BJ (cell line): ENCODE measurements around the gene DIP2C. TPM values are rescaled to one million over a fixed set of nuclear protein-coding genes. Genes with fewer than 3 reads are reported as not detected.

Experiments used
- CTCF ChIA-PET: fragments of 350-600 bp; formaldehyde crosslinking; extraction: SDS; loops from one replicate; lab custom pipeline; 2021; ENCODE audit warnings: antibody characterized with exemption, inconsistent platforms; lab: Yijun Ruan, JAX
- POLR2A ChIA-PET: fragments of 300-600 bp; sonication (Branson Sonifier 250); formaldehyde crosslinking; extraction: SDS; loops from one replicate; lab custom pipeline; 2021; ENCODE audit warnings: antibody characterized with exemption; lab: Charles Lee
- DNase-seq: peaks from one replicate; pipeline ENCODE4 v3.0.0-alpha.2; 2011; ENCODE audit warnings: low read depth
- H3K27me3 ChIP-seq: 2 replicates; pipeline ENCODE4 v1.6.0; 2011; ENCODE audit warnings: low read length; ENCODE audit not compliant: control insufficient read depth, insufficient read depth
- H3K36me3 ChIP-seq: 2 replicates; pipeline ENCODE4 v1.5.1; 2011; ENCODE audit warnings: low read length; ENCODE audit not compliant: control insufficient read depth, insufficient read depth
- H3K4me3 ChIP-seq: 2 replicates; pipeline ENCODE4 v1.5.1; 2011; ENCODE audit warnings: low read depth, mild to moderate bottlenecking, control low read depth, low read length
- polyA plus RNA-seq: library from polyadenylated mRNA; depleted of rRNA; stranded (reverse); fragments of >200 nt; gene quantifications from 2 replicates; pipeline ENCODE4 v1.2.3, GENCODE V29; 2011
- TF ChIP-seq, protein P1 (sequence below): IDR thresholded peaks from 2 replicates; pipeline ENCODE4 v1.5.1; 2011; ENCODE audit warnings: low read depth, mild to moderate bottlenecking, control low read depth, inconsistent platforms, low read length, moderate library complexity; ENCODE audit not compliant: insufficient read depth

Gene DIP2C
- polyA plus RNA-seq, 1 experiment, result 9.3 TPM

DNA sequence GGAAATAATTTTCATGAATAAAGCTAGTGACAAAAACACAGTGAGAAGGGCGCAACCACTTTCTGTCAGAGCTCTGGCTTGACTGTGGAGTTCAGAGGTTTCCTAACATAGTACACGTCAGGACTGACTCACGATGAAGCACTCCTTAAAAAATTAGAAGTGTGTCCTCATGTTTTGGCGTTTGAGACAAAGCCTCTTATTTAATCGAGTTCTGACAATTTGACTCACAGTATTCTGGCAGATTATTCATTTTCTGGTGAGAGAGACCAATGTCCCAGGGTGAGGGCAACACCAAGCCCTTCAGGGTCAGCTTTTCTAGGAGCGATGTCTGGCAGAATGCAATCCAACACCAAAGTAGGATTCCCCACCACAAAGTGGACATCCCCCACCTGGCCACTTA is 108.7 kb downstream of the DIP2C start:
- TF ChIP-seq, protein P1, sequence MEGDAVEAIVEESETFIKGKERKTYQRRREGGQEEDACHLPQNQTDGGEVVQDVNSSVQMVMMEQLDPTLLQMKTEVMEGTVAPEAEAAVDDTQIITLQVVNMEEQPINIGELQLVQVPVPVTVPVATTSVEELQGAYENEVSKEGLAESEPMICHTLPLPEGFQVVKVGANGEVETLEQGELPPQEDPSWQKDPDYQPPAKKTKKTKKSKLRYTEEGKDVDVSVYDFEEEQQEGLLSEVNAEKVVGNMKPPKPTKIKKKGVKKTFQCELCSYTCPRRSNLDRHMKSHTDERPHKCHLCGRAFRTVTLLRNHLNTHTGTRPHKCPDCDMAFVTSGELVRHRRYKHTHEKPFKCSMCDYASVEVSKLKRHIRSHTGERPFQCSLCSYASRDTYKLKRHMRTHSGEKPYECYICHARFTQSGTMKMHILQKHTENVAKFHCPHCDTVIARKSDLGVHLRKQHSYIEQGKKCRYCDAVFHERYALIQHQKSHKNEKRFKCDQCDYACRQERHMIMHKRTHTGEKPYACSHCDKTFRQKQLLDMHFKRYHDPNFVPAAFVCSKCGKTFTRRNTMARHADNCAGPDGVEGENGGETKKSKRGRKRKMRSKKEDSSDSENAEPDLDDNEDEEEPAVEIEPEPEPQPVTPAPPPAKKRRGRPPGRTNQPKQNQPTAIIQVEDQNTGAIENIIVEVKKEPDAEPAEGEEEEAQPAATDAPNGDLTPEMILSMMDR, result no peak
- CTCF ChIA-PET, result interaction anchor here (1.0 kb wide), 1 partner anchor 9 kb away, joined by 5 read pairs; no protein-coding TSS in a partner anchor
- H3K4me3 ChIP-seq, result no peak overlapping the region
- peak; percentile 66 for DNase-seq
- POLR2A ChIA-PET, result no interaction called here
- no peaks in the 10 kb centered on the region for H3K36me3 ChIP-seq
- H3K27me3 ChIP-seq, result no peaks in the 10 kb centered on the region

GRCh38 chr10:576130-576465 is 113.4 kb downstream of the DIP2C start:
- H3K4me3 ChIP-seq, result no peak overlapping the region
- TF ChIP-seq, protein P1, result no peak
- H3K36me3 ChIP-seq, result no peaks in the 10 kb centered on the region
- POLR2A ChIA-PET, result no interaction called here
- no peak for DNase-seq
- H3K27me3 ChIP-seq, result no peaks in the 10 kb centered on the region
- CTCF ChIA-PET, result interaction anchor here (1.0 kb wide), 1 partner anchor 439 kb away, joined by 3 read pairs; no protein-coding TSS in a partner anchor

- DNase-seq, result no peak
- Histone ChIP-seq H3K36me3 (no peaks in the 10 kb centered on the region), H3K27me3 (no peaks in the 10 kb centered on the region), H3K4me3 (no peak overlapping the region)
- TF ChIP-seq, protein P1, result no peak
- CTCF ChIA-PET, result interaction anchor here (0.8 to 1.0 kb wide), 2 partner anchors 24 to 438 kb away, joined by 3 read pairs; no protein-coding TSS in a partner anchor
- POLR2A ChIA-PET, result no interaction called here
These were observed 113.9 kb downstream of the DIP2C start for GRCh38 chr10:575402-576129.

GRCh38 chr10:572696-573095 is 116.8 kb downstream of the DIP2C start:
- POLR2A ChIA-PET, result no interaction called here
- no peaks in the 10 kb centered on the region for H3K36me3 ChIP-seq
- no peak for DNase-seq
- TF ChIP-seq, protein P1, result no peak
- no peak overlapping the region for H3K4me3 ChIP-seq
- H3K27me3 ChIP-seq, result no peaks in the 10 kb centered on the region
- CTCF ChIA-PET, result no interaction called here

GRCh38 chr10:571688-572451 is 117.6 kb downstream of the DIP2C start:
- ChIA-PET POLR2A (no interaction called here), CTCF (interaction anchor here (1.3 kb wide), 1 partner anchor 9 kb away, joined by 5 read pairs; no protein-coding TSS in a partner anchor)
- DNase-seq, result no peak
- H3K36me3 ChIP-seq, result no peaks in the 10 kb centered on the region
- H3K4me3 ChIP-seq, result no peak overlapping the region
- TF ChIP-seq, protein P1, result no peak
- H3K27me3 ChIP-seq, result no peaks in the 10 kb centered on the region
